ENCODE data around the gene IL32.

- TF ChIP-seq, protein P1, sequence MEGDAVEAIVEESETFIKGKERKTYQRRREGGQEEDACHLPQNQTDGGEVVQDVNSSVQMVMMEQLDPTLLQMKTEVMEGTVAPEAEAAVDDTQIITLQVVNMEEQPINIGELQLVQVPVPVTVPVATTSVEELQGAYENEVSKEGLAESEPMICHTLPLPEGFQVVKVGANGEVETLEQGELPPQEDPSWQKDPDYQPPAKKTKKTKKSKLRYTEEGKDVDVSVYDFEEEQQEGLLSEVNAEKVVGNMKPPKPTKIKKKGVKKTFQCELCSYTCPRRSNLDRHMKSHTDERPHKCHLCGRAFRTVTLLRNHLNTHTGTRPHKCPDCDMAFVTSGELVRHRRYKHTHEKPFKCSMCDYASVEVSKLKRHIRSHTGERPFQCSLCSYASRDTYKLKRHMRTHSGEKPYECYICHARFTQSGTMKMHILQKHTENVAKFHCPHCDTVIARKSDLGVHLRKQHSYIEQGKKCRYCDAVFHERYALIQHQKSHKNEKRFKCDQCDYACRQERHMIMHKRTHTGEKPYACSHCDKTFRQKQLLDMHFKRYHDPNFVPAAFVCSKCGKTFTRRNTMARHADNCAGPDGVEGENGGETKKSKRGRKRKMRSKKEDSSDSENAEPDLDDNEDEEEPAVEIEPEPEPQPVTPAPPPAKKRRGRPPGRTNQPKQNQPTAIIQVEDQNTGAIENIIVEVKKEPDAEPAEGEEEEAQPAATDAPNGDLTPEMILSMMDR (conservative IDR thresholded peaks at IDR 0.05; ENCODE audit: low read depth, low read length), result no peak
- TF ChIP-seq POLR2A (IDR thresholded peaks at IDR 0.05; ENCODE audit: low read depth, low read length), result no peak
- no peak for TF ChIP-seq RCOR1 (IDR thresholded peaks at IDR 0.05; ENCODE audit: insufficient replicate concordance, low read length)
- TF ChIP-seq RAD21 (IDR thresholded peaks at IDR 0.05; ENCODE audit: low read length), result no peak
- TF ChIP-seq FOS (IDR thresholded peaks at IDR 0.05; ENCODE audit: low read depth, low read length), result no peak
- TF ChIP-seq MAFK (IDR thresholded peaks at IDR 0.05; ENCODE audit: low read depth, low read length), result no peak
- no peak for TF ChIP-seq MAZ (IDR thresholded peaks at IDR 0.05; ENCODE audit: borderline replicate concordance, low read depth, low read length)
- no peak for TF ChIP-seq MXI1 (IDR thresholded peaks at IDR 0.05; ENCODE audit: borderline replicate concordance, low read depth, low read length)
- no peak for TF ChIP-seq CEBPB (IDR thresholded peaks at IDR 0.05; ENCODE audit: low read depth, low read length)
These were observed 30.0 kb upstream of the IL32 start for GRCh38 chr16:3035289-3035971.

Data from IMR-90 (cell line).